Loucy (cell line): Measurements from ENCODE around the gene CRB2.

Experiments used
- H2AFZ ChIP-seq: fragments of 200-600 bp; sonication (generic); 2 replicates; pipeline ENCODE4 v1.6.0; 2016; ENCODE audit warnings: antibody characterized with exemption, mild to moderate bottlenecking, low read length, moderate library complexity
- H3F3A ChIP-seq: fragments of 200-600 bp; 2 replicates; pipeline ENCODE4 v1.6.0; 2016; ENCODE audit warnings: antibody characterized with exemption, low read depth, mild to moderate bottlenecking
- H3K27me3 ChIP-seq: fragments of 200-600 bp; sonication (generic); 2 replicates; pipeline ENCODE4 v1.6.1; 2014; ENCODE audit warnings: low read length, mild to moderate bottlenecking; ENCODE audit not compliant: insufficient read depth, poor library complexity, severe bottlenecking
- H3K36me3 ChIP-seq: fragments of 200-600 bp; sonication (generic); 2 replicates; pipeline ENCODE4 v1.6.1; 2016; ENCODE audit warnings: low read length; ENCODE audit not compliant: insufficient read depth
- H3K4me1 ChIP-seq: fragments of 200-600 bp; sonication (generic); 2 replicates; pipeline ENCODE4 v1.5.1; 2014; ENCODE audit warnings: low read length, mild to moderate bottlenecking; ENCODE audit not compliant: insufficient read depth, poor library complexity, severe bottlenecking
- H3K4me2 ChIP-seq: fragments of 200-600 bp; sonication (generic); 2 replicates; pipeline ENCODE4 v1.6.0; 2014; ENCODE audit warnings: antibody characterized with exemption, low read length, low read depth, mild to moderate bottlenecking; ENCODE audit not compliant: poor library complexity, severe bottlenecking
- H3K4me3 ChIP-seq: fragments of 200-600 bp; sonication (generic); 2 replicates; pipeline ENCODE4 v1.5.1; 2014; ENCODE audit warnings: low read length, mild to moderate bottlenecking, mixed read lengths; ENCODE audit not compliant: poor library complexity, severe bottlenecking
- H3K79me2 ChIP-seq: fragments of 200-600 bp; sonication (generic); 2 replicates; pipeline ENCODE4 v1.6.1; 2014; ENCODE audit warnings: low read length; ENCODE audit not compliant: insufficient read depth
- H3K9ac ChIP-seq: fragments of 200-600 bp; sonication (generic); 2 replicates; pipeline ENCODE4 v1.6.0; 2014; ENCODE audit warnings: mild to moderate bottlenecking, low read depth, low read length, moderate library complexity; ENCODE audit not compliant: poor library complexity, severe bottlenecking
- H3K9me2 ChIP-seq: fragments of 200-600 bp; sonication (generic); replicated peaks from 2 replicates; pipeline ENCODE4 v1.6.1; 2016; ENCODE audit warnings: low read depth, low read length, mixed read lengths
- H3K9me3 ChIP-seq: fragments of 200-600 bp; sonication (generic); 2 replicates; pipeline ENCODE4 v1.6.1; 2014; ENCODE audit warnings: mild to moderate bottlenecking, antibody characterized with exemption, low read length, low read depth; ENCODE audit not compliant: insufficient read depth
- H4K20me1 ChIP-seq: fragments of 200-600 bp; sonication (generic); 2 replicates; pipeline ENCODE4 v1.6.0; 2014; ENCODE audit warnings: antibody characterized with exemption, low read length, mild to moderate bottlenecking; ENCODE audit not compliant: insufficient read depth, poor library complexity, severe bottlenecking
- CTCF ChIP-seq: fragments of 200-600 bp; sonication (generic); conservative IDR thresholded peaks from 2 replicates; pipeline ENCODE4 v1.5.1; 2014; ENCODE audit warnings: mild to moderate bottlenecking, antibody characterized with exemption, low read length
- EZH2phosphoT487 ChIP-seq: fragments of 200-600 bp; IDR thresholded peaks from 2 replicates; pipeline ENCODE4 v1.6.1; 2018; ENCODE audit warnings: antibody characterized with exemption, mild to moderate bottlenecking, moderate library complexity, borderline replicate concordance

The CRB2 gene

DNA sequence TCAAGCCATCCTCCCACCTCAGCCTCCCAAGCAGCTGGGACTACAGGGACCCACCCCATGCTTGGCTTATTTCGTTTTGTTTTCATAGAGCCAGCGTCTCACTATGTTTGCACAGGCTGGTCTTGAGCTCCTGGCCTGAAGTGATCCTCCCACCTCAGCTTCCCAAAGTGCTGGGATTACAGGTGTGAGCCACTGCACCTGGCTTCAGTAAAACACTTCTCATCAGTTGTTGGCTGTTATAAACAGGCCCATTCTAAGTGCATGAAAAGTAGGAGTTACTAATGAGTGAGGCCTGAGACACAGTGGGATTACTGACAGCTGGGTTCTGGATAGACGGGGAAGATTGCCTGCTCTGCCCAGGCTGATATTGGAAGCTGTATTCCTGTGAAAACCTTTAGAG, 3.5 kb downstream of the CRB2 start:
- H3K4me2 ChIP-seq = peak overlapping the region; percentile 69

DNA sequence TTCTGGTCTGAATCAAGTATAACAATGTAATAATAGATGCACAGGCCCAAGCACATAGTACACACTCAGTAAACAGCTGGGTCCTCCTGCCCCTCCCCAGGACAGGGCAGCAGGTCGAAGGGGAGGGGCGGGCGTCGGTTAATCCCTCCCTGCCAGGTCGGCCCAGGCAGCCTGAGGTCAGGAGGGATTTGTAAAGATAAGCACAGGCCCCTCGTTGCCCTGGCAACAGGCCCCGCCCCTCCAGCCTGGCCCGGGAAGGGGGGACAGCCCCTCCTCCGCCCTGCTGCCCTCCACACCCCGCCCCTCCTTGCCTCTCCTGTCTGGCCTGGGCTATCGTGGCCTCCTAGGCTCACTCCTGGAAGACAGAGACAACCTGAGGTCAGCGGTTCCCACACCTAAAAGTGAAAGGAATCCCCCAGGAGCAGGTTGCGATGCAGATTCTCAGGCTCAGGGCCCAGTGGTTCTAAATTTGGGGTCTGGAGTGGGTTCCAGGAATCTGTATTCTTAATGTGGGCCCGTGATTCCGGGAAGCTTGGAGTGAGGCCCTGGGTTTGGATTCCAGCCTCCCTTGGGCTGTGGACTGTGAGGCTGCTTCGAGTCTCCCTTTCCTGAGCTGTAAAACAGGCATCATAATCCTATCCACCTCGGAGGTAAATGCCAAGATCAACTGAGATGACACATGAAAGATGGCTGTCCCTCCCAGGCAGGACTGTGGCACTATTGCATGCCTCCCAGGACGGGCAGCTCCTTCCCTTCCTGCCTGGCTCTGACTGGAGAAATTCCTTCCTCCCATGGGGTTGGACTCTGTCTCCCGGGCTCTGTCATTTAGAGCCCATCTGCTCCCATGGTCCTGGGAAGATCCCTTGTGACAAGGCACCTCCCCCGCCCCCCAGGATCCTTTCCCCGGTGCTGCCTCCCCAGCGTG, 4.4 kb downstream of the CRB2 start:
- Histone ChIP-seq H2AFZ (peak overlapping the region; percentile 72), H3K27me3 (no peaks in the 10 kb centered on the region), H3K36me3 (no peaks in the 10 kb centered on the region), H3K4me3 (peak overlapping the region; percentile 41), H3K4me2 (peak overlapping the region; percentile 69), H3F3A (no peaks in the 10 kb centered on the region), H3K9ac (peak overlapping the region; percentile 70), H3K9me2 (no peaks in the 10 kb centered on the region), H3K9me3 (no peaks in the 10 kb centered on the region), H4K20me1 (no peaks in the 10 kb centered on the region), H3K4me1 (peaks cover 48% of the 10 kb centered on the region), H3K79me2 (no peaks in the 10 kb centered on the region)
- TF ChIP-seq EZH2phosphoT487 = no peak
- TF ChIP-seq CTCF = no peak

More for the DNA sequence above, 3.5 kb downstream of the CRB2 start:
- TF ChIP-seq EZH2phosphoT487 = no peak
- TF ChIP-seq CTCF = no peak
- peak overlapping the region; percentile 1 for H3K4me3 ChIP-seq
- no peaks in the 10 kb centered on the region for H3F3A ChIP-seq
- peaks cover 48% of the 10 kb centered on the region for H3K4me1 ChIP-seq
- no peaks in the 10 kb centered on the region for H4K20me1 ChIP-seq
- no peaks in the 10 kb centered on the region for H3K36me3 ChIP-seq
- H3K79me2 ChIP-seq = no peaks in the 10 kb centered on the region
- H2AFZ ChIP-seq = no peak overlapping the region
- no peaks in the 10 kb centered on the region for H3K9me3 ChIP-seq
- H3K9me2 ChIP-seq = no peaks in the 10 kb centered on the region
- no peaks in the 10 kb centered on the region for H3K27me3 ChIP-seq
- H3K9ac ChIP-seq = peak overlapping the region; percentile 37

DNA sequence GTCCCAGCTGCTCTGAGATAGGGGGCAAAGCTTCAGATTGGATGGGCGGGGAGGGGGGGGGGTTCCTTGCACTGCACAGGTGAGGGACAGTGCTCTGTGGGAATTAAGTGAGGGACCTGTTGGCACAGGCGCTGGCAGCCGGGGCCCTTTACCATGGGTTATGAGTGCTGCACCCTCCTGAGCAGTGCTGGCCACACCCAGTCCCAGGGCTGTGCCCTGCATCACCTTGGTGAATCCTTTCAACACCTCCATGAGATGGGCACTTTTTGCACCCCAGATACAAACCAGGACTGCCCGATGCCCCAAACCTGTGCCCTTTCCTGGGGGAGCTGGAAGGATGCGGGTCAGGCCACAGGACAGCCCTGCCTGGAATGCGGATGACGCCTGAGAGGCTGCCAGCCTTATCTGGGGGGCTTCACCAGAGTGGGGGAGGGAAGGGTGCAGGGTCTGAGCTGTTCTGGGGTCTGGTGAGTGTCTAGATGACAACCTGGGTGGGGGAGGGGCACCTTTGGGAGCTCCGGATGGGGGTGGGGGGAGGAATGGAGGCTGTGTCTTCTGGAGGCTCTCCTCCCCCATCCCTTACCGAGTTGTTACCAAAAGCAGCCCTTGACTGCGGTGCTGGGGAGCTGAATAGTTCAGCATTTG, 5.2 kb downstream of the CRB2 start:
- H3K9me2 ChIP-seq = no peaks in the 10 kb centered on the region
- H3K9ac ChIP-seq = peak overlapping the region; percentile 70
- H3K4me3 ChIP-seq = no peak overlapping the region
- TF ChIP-seq CTCF = no peak
- TF ChIP-seq EZH2phosphoT487 = no peak
- no peaks in the 10 kb centered on the region for H3K9me3 ChIP-seq
- H4K20me1 ChIP-seq = no peaks in the 10 kb centered on the region
- no peaks in the 10 kb centered on the region for H3F3A ChIP-seq
- peaks cover 48% of the 10 kb centered on the region for H3K4me1 ChIP-seq
- no peaks in the 10 kb centered on the region for H3K79me2 ChIP-seq
- no peaks in the 10 kb centered on the region for H3K36me3 ChIP-seq
- no peaks in the 10 kb centered on the region for H3K27me3 ChIP-seq
- H3K4me2 ChIP-seq = peak overlapping the region; percentile 69
- H2AFZ ChIP-seq = no peak overlapping the region
